ENCODE results near the gene ARMH1.

Gene ARMH1
- total RNA-seq: 8.7 to 19.2 reads per million in 2 donors

DNA sequence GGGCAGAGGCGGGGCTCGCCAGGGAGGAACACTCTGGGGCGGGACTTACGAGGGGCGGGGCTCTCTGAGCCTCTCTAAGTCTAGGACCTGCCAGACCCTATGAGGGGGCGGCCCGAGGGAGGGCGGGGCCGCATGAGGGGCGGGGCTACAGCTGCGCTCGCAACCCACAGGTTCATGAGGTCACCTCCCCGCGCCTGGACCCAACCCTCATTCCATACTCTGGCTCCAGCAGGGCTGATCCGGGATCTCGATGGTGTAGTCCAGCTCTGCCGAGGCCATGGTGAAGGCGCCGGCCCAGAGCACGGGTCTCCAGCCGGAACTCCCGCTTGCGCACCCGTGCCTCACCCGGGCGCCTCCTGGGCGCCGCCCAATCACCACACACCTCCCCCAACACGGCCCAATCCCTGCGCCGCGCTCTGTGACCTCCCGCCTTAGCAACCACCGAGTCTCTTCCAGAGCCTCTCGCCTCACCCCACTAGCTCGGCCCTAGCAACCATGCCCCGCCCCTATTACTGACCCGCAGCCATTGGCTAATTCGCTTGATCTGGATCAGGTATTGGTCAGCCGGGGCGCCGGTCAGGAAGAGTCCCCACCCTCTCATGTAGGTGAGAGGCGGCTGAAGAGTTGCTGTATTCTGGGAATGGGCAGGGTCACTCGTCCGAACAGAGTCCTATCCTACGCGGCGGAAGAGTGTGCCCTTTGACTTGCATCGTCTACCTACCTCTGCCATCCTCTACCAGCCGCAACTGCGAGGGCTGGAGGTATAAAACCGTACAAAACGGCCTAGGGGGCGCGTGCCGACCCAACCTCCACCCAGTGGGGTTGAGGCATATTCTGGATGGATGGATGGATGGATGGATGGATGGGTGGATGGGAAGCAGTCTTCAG, at the start of gene ARMH1, which contains the start of gene TMEM53:
Gene ARMH1, plus strand, starts transcription at position 602 of the 888 bp plus-strand sequence. CDS start 14,984 bp downstream, outside the sequence.
Gene TMEM53, minus strand, starts transcription at position 369 of the 888 bp plus-strand sequence. Its CDS starts 90 bp downstream, at position 279.
- DNase-seq: peak; percentile 88

- no peak for DNase-seq
These were observed 49.2 kb upstream of the ARMH1 start for GRCh38 chr1:44625348-44625747.

GRCh38 chr1:44628962-44629756, 45.4 kb upstream of the ARMH1 start:
- no peak for DNase-seq

DNA sequence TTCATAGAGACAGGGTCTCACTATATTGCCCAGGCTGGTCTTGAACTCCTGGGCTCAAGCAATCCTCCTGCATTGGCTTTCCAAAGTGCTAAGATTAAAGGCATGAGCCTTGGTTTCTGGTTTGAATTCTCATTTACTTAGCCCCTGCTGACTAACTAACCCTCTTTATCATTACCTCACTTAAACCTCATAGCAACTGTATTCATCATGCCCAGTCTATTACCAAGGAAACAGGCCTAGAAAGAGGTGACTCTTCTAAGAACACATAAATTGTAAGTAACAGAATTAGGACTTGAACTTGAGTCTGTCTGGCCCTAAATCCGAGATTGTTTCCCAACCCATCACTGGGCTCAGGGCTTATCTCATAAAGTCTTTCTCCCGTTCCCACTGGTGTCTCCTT, 44.4 kb upstream of the ARMH1 start:
- no peak for DNase-seq

DNA sequence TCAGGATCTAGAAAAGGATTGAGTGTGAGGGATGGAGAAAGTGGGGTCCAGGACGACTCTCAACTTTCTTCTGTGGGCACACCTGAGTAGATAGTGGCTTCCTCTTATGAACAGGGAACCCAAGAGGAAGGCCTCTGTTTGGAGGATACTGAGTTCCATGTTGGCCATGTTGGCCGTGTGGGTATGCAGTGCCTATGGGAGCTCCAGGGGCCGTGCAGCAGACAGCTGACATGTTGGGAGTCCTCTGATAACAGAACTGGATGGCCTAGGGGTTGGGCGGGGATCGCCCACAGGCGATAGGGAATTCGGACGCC, 43.2 kb upstream of the ARMH1 start:
- no peak for DNase-seq

GRCh38 chr1:44631647-44632539, 42.6 kb upstream of the ARMH1 start:
- peak; percentile 83 for DNase-seq

DNA sequence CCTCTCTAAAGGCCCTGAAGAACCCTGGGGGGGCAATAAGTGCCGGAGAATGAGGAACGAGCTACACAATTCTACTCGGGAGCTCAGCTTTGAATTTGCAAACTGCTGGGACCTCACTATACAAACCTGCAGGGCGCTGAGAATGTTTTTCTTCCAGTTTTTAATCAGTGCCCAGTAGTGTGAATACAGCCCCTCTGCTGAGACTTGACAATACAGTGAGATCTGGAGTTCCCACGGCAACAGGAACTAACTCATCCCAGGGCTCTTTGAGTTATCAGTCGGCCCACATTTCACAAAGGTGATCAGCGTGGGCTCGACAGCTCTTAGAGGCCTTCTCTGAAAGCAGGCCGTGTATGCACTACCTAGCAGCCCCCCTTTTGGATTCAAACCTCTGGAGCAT, 41.9 kb upstream of the ARMH1 start:
- no peak for DNase-seq

DNA sequence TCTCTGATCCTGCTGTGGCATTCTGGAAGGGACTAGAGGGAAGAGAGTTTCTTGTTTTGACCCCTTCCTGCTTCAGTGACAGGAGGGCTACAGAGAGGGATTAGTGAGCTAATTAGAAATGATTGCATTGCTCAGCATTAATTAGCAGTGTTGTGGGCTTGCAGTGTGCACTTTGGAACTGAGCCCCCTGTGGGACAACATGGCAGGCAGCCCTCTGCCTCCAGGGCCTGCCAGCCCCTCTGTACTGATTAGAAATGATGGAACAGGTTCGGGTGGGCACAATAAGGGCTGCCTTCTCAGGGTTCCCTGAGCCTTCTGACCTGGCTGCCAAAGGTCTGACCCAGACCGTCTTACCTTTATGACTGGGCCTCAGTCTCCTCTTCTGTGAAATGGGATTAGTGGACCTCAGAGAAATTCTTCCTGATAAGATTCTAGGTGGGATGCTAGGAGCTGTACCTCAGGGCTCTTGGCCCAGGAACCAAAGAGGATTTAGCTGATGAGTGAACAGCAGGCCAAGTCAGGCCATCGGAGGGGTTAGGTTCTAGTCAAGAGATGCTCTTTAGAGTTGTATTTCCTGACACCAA, 39.8 kb upstream of the ARMH1 start:
- DNase-seq: no peak

- no peak for DNase-seq
These were observed 39.1 kb upstream of the ARMH1 start for GRCh38 chr1:44635439-44635838.

DNA sequence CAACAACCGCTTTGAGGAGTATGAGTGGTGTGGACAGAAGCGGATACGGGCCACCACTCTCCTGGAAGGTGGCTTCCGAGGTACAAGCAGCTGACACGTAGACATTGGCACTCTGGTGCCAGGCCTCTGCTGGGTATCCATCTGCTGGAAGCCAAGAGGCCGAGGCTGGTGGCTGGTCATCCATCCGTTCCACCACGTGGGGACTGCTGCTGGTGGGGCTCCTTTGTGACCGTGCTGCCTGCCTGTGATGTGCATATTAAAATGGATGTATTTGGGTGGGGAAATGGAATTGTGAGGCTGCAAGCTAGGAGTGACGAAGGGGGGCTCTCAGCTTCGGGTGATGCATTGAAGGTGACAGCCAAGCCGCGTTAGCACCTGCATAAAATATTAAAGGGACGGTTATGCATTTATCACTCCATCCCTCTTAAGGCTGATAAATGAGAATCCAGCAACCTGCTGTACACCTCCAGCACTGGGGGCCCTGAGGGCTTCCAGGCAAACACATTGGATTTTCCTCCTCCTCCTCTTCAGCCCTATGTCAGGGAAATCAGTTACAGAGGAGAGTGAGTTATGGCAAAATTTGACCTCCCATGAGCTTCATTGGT, 38.3 kb upstream of the ARMH1 start:
- no peak for DNase-seq

DNA sequence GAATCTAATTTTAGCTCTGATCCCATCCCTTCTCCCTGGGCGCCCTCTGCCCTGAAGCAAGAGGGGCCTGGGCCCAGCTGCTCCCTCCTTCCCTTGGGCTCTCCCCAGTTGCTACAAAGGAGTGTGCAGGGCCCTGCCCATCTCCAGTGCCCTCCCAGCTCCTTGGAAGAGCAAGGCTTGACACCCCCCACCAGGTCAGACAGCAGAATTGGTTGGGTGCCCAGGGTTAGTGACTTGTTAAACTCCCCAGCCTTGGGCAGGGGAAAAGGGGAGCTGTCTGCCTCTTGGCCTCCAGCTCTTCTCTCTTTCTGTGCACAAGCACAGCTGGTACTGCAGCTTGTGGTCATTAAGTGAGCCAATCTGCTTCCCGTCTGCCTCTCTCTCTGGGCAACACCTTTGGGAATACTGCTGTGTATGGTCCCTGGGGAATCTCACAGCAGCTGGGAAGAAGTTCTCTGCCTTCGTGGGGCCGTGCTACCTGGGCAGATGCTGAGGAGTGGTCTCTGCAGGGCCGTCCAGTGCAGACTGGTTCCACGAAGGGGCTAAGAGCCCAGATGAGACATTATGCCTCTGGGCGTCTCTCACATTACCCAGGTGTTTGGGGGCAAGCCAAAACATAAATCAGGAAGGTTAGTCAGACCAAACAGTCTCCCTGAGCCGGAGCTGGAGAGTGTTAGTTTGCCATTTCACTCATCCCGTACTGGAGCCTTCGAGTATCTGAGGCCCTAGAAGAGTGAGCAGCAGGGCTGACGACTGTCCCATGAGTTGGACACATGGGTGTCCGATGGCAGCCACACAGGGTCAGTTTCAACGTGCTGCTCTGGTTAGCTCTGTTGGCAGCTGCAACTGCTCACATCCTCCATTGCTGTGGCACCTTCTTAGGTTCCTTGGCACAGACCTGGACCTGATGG, 37.6 kb upstream of the ARMH1 start:
- no peak for DNase-seq

DNA sequence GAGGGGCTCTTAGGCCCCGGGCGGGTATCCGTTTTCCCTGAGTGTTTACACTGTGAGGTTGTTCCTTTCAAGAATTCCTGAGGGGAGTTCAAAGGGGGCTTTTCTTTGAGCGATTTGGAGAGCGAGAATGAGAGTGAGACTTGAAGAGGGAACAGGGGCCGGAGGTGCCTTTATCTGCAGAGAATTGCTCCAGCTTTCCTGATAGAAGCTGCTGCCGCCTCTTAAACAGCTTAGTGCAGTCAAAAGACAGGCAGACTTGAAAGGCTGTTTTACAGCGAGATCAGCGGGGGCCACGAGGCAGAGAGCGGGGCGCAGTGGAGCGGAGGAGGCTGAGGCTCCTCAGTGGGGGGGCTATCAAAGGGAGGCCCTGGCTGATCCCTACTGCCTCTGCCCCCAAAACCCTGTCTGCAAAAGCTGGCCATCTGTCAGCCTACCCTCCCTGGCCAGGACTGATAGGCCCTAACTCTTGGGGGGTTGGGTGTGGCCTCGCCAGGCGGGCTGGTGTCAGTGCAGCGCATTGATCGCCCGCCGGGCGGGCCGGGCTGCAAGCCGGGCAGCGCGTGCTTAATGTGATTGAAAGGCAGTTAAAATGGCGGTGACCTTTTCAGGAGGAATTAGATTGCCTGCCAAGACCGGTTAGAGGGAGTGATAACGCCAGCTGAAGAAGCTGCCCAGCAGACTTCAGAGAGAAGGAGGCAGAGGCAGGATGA, 36.7 kb upstream of the ARMH1 start:
- DNase-seq: no peak

- DNase-seq: no peak
These were observed 34.2 kb upstream of the ARMH1 start for GRCh38 chr1:44640200-44640853.

- DNase-seq: no peak
These were observed 33.1 kb upstream of the ARMH1 start for GRCh38 chr1:44641126-44642102.

GRCh38 chr1:44642255-44642654, 32.3 kb upstream of the ARMH1 start:
- no peak for DNase-seq

DNA sequence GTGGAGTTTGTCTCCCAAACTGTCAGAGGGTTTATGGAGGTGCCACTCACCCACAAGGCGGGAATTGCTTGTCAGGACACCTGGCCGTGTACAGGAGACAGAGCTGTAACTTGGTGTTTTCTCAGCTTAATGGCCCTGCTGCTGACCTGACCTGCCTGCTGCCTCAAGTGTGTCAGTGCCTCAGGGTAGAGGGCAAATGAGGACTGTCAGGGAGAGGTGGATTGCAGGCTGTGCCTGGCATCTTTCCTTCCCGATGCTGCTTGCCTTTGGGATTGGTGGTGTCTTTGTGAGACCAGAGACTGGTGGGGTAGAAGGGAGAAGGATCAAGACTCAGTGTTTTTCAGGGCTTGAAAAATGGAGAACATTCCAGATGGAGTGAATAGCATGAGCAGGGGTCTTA, 31.6 kb upstream of the ARMH1 start:
- no peak for DNase-seq

DNA sequence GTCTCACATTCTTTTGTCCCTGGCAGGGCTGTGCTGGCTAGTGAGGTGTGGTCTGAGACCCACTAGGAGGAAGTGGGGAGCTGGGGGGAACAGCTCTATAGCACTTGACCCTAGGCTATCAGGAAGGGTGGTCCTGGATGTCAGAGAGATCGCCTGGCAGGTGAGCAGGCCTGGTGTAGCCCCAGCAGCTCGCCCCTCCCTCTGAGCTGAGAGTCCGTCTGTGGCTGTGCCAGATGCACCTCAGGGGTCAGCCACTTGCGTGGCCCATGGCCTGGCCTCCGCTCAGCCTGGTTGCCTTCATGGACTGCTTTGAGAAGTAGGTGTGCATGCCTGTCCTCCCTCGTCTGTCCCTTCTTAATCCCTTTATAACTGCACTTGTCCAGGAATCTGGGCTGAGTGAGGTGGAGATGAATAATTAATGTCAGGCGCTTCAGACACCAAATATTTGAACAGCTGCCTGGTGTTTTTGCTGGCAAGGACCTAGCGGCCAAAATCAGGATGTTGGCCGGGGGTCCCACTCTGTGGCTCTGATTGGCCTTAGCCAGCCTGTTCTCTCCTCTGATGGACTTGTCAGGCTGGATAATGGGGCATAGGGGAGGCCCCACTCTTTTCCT, 30.7 kb upstream of the ARMH1 start:
- no peak for DNase-seq

DNA sequence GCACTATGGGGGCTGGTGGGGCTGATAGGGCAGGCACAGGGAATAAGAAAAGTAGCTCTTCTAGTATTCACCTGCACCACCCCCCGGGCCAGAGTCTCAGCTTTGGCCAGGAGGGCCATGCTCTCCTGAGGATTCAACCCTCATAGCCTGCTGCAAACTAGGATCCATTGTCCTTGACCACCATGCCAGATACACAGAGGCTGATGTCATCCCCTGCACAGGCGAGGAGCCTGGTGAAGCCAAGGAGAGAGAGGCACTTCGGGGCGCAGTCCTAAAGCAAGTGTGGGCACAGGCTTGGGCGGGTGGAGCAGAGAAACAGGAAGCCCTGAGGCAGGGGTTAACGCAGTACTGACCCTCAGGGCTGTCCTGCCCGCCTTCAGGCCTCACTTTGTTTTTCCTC, 29.7 kb upstream of the ARMH1 start:
- no peak for DNase-seq
